K562 (cell line): ENCODE measurements around the gene ZNF432. TPM values are rescaled to one million over a fixed set of nuclear protein-coding genes. Genes with fewer than 3 reads are reported as not detected.

Source experiments
- ATAC-seq: fragments of 200-7000 bp; cut with Tn5 transposase; 3 replicates; pipeline ENCODE4 v1.9.1; 2020; ENCODE audit warnings: moderate library complexity
- BruUV-seq: library from RNA; stranded (reverse); fragments of 400-500 nt; replicated peaks from 2 replicates; lab custom pipeline; 2021; lab: Mats Ljungman, UMichigan
- CTCF ChIA-PET: fragments of 300-600 bp; formaldehyde crosslinking; extraction: SDS; loops from one replicate; lab custom pipeline; 2021; ENCODE audit warnings: low intra/inter-chr PET ratio; lab: Yijun Ruan, JAX
- POLR2A ChIA-PET: fragments of 300-600, 350-650 bp; sonication (Branson Sonifier 250); formaldehyde crosslinking; extraction: SDS; loops from one replicate; lab custom pipeline; 2021; ENCODE audit warnings: antibody characterized with exemption, inconsistent platforms; lab: Yijun Ruan, JAX
- DNase-seq, 4 experiments: peaks; one replicate each; pipeline versions ENCODE4 v3.0.0 to v3.0.0-alpha.2; 2011 to 2018; ENCODE audit warnings: low spot score in 3 of 4, mixed read lengths in 3 of 4; ENCODE audit errors: extremely low read depth in 1 of 4
- FAIRE-seq: peaks from 2 replicates; lab custom pipeline; 2011; peaks lifted over from hg19 to GRCh38; lab: Jason Lieb, UNC
- H2AFZ ChIP-seq: 2 replicates; pipeline ENCODE4 v1.6.0; 2011; ENCODE audit warnings: low read depth, low read length, control low read depth, inconsistent platforms
- H3K27ac ChIP-seq: fragments of 200-600 bp; 3 replicates; pipeline ENCODE4 v1.8.0; 2011; ENCODE audit warnings: low read depth, mild to moderate bottlenecking, control low read depth, inconsistent platforms, low read length, moderate library complexity, mixed read lengths; ENCODE audit errors: extremely low read depth
- H3K27me3 ChIP-seq, 2 experiments: fragments of 300-600 bp in 1 of 2; 2 replicates in 1 of 2; 3 replicates in 1 of 2; pipeline versions ENCODE4 v1.6.0 to v1.8.0; 2011; ENCODE audit warnings: inconsistent platforms in 2 of 2, low read length in 2 of 2, mild to moderate bottlenecking in 1 of 2, mixed read lengths in 1 of 2, moderate library complexity in 1 of 2; ENCODE audit not compliant: control insufficient read depth in 2 of 2, insufficient read depth in 2 of 2
- H3K36me3 ChIP-seq: fragments of 300-600 bp; 3 replicates; pipeline ENCODE4 v1.8.0; 2011; ENCODE audit warnings: mild to moderate bottlenecking, low read length, inconsistent platforms; ENCODE audit not compliant: control insufficient read depth, insufficient read depth
- H3K4me1 ChIP-seq, 2 experiments: fragments of 200-600 bp in 1 of 2; replicated peaks in 1 of 2; 2 replicates in 1 of 2; 3 replicates in 1 of 2; pipeline versions ENCODE4 v1.5.1 to v1.8.0; 2011; ENCODE audit warnings: inconsistent platforms in 2 of 2, low read length in 2 of 2, mild to moderate bottlenecking in 1 of 2, mixed read lengths in 1 of 2, moderate library complexity in 1 of 2; ENCODE audit not compliant: control insufficient read depth in 2 of 2, insufficient read depth in 2 of 2
- H3K4me2 ChIP-seq: 2 replicates; pipeline ENCODE4 v1.6.1; 2011; ENCODE audit warnings: low read length, control low read depth, inconsistent platforms, mixed read lengths; ENCODE audit not compliant: insufficient read depth
- H3K4me3 ChIP-seq: fragments of 200-600 bp; sonication (generic), shearing (Covaris generic); 2 replicates; pipeline ENCODE4 v1.5.1; 2016; ENCODE audit warnings: control low read depth, inconsistent platforms
- H3K79me2 ChIP-seq: fragments of 200-600 bp; 3 replicates; pipeline ENCODE4 v1.8.0; 2011; ENCODE audit warnings: low read length, inconsistent platforms; ENCODE audit not compliant: control insufficient read depth, insufficient read depth
- H3K9ac ChIP-seq, 2 experiments: 2 replicates each; pipeline versions ENCODE4 v1.6.0 to v1.6.1; 2011; ENCODE audit warnings: low read depth in 2 of 2, low read length in 2 of 2, control low read depth in 1 of 2, inconsistent platforms in 1 of 2, mild to moderate bottlenecking in 1 of 2, mixed read lengths in 1 of 2; ENCODE audit not compliant: insufficient read depth in 1 of 2
- H3K9me1 ChIP-seq: one replicate; pipeline ENCODE4 v1.6.0; 2011; ENCODE audit warnings: inconsistent platforms, mild to moderate bottlenecking, low read length, moderate library complexity; ENCODE audit not compliant: control insufficient read depth, insufficient read depth
- H3K9me3 ChIP-seq: replicated peaks from 2 replicates; pipeline ENCODE4 v1.5.1; 2011; ENCODE audit warnings: low read depth, low read length, inconsistent platforms; ENCODE audit not compliant: control insufficient read depth, insufficient read depth
- H4K20me1 ChIP-seq: replicated peaks from 2 replicates; pipeline ENCODE4 v1.6.1; 2011; ENCODE audit warnings: low read length, inconsistent platforms, mixed read lengths; ENCODE audit not compliant: control insufficient read depth, insufficient read depth
- CBX8 ChIP-seq: fragments of 200-600 bp; sonication (generic); IDR thresholded peaks from 2 replicates; pipeline ENCODE4 v1.6.1; 2012; ENCODE audit warnings: borderline replicate concordance, mixed run types, low read depth, mild to moderate bottlenecking, moderate library complexity, mixed read lengths, low read length, control low read depth, inconsistent platforms; ENCODE audit not compliant: poor library complexity, severe bottlenecking; ENCODE audit errors: extremely low read depth
- CC2D1A ChIP-seq: fragments of 450-650 bp; IDR thresholded peaks from 2 replicates; pipeline ENCODE4 v1.6.1; 2017; ENCODE audit warnings: mild to moderate bottlenecking
- ILF3 ChIP-seq: fragments of 450-650 bp; IDR thresholded peaks from 2 replicates; pipeline ENCODE4 v1.6.1; 2018; ENCODE audit warnings: antibody characterized with exemption, mild to moderate bottlenecking, moderate library complexity, borderline replicate concordance
- MECOM ChIP-seq: fragments of 250-450 bp; sonication (Bioruptor Pico); IDR thresholded peaks from 2 replicates; pipeline ENCODE4 v1.8.0; 2022; ENCODE audit warnings: inconsistent platforms
- MEIS2 ChIP-seq: fragments of 450-650 bp; IDR thresholded peaks from 2 replicates; pipeline ENCODE4 v1.6.1; 2014; ENCODE audit warnings: mild to moderate bottlenecking; ENCODE audit not compliant: partially characterized antibody
- POLR2G ChIP-seq: fragments of 200-400 bp; formaldehyde crosslinking; IDR thresholded peaks from 2 replicates; pipeline ENCODE4 v1.6.1; 2017; ENCODE audit warnings: low read depth, mild to moderate bottlenecking, antibody characterized with exemption, low read length, moderate library complexity
- RBFOX2 ChIP-seq: fragments of 200-400 bp; formaldehyde crosslinking; IDR thresholded peaks from 2 replicates; pipeline ENCODE4 v1.6.1; 2017; ENCODE audit warnings: low read depth, mild to moderate bottlenecking, low read length, moderate library complexity
- SAFB2 ChIP-seq: fragments of 200-400 bp; formaldehyde crosslinking; IDR thresholded peaks from 2 replicates; pipeline ENCODE4 v1.6.1; 2018; ENCODE audit warnings: borderline replicate concordance, low read length, low read depth, moderate library complexity; ENCODE audit not compliant: severe bottlenecking
- SRSF7 ChIP-seq: fragments of 200-400 bp; formaldehyde crosslinking; optimal IDR thresholded peaks from 2 replicates; pipeline ENCODE3; 2017; ENCODE audit warnings: mild to moderate bottlenecking, low read depth, low read length
- WHSC1 ChIP-seq: IDR thresholded peaks from one replicate; pipeline ENCODE4 v1.6.1; 2012; ENCODE audit warnings: low read length, control low read depth, inconsistent platforms
- XRCC3 ChIP-seq: fragments of 450-650 bp; IDR thresholded peaks from 2 replicates; pipeline ENCODE4 v1.6.1; 2017; ENCODE audit warnings: mild to moderate bottlenecking, moderate library complexity
- ZBTB17 ChIP-seq: fragments of 450-650 bp; formaldehyde crosslinking; IDR thresholded peaks from 2 replicates; pipeline ENCODE4 v1.4.0; 2020; ENCODE audit warnings: mild to moderate bottlenecking
- WGBS: fragments of 100-300 bp; shearing (Covaris generic); methylation state at CpG from one replicate; pipeline ENCODE4 v1.1.6; 2016; ENCODE audit warnings: low coverage, mixed read lengths; ENCODE audit not compliant: insufficient coverage; ENCODE audit errors: missing lambda C conversion rate; 5-methylcytosine and 5-hydroxymethylcytosine counted together
- in situ Hi-C: fragments of 300-500 bp; cut with MboI; formaldehyde crosslinking; loops from 4 replicates; pipeline ENCODE4 v1.15.0; 2018; ENCODE audit warnings: inconsistent platforms, mixed read lengths
- intact Hi-C: fragments of 100-400 bp; cut with micrococcal nuclease; formaldehyde crosslinking; loops from 2 replicates; pipeline ENCODE4 v1.14.2; 2022
- polyA plus RNA-seq, 8 experiments: library from polyadenylated mRNA; depleted of rRNA in 4 of 8; stranded (reverse) in 5 of 8; unstranded in 3 of 8; fragments of >200 nt; fragmentation: Nextera tagmentation in 2 of 8; fragmentation: Illumina TruSeq in 1 of 8; extraction: Ambion mirVana in 2 of 8; extraction: Trizol in 1 of 8; gene quantifications; 2 replicates each; pipeline versions ENCODE4 v1.2.1 to v1.2.3, GENCODE V29; 2011 to 2014; ENCODE audit warnings: inconsistent platforms in 1 of 8, missing spikeins in 1 of 8
- total RNA-seq, 7 experiments: library from RNA; depleted of rRNA in 6 of 7; stranded (reverse); fragments of >200 nt in 6 of 7; fragmentation: Illumina TruSeq in 2 of 7; extraction: Trizol in 2 of 7; gene quantifications; 2 replicates each; pipeline versions ENCODE4 v1.2.1 to v1.2.3, GENCODE V29; 2011 to 2021; ENCODE audit warnings: low replicate concordance in 1 of 7
- TF ChIP-seq, protein P1 (sequence below): sonication (generic); formaldehyde crosslinking; IDR thresholded peaks from 2 replicates; pipeline ENCODE4 v1.8.0; 2022; ENCODE audit warnings: mild to moderate bottlenecking, missing genetic modification reagents
- TF ChIP-seq, protein P2 (sequence below): sonication (generic); formaldehyde crosslinking; IDR thresholded peaks from 2 replicates; pipeline ENCODE4 v1.8.0; 2022; ENCODE audit warnings: mild to moderate bottlenecking, low read depth, missing genetic modification reagents

Gene ZNF432
- total and polyA plus RNA-seq, 9 of the 15 experiments (the other 6 are each of a cell fraction or from before 2014, with no cell fraction given): 2.6 to 6.8 (median 4.0) TPM

DNA sequence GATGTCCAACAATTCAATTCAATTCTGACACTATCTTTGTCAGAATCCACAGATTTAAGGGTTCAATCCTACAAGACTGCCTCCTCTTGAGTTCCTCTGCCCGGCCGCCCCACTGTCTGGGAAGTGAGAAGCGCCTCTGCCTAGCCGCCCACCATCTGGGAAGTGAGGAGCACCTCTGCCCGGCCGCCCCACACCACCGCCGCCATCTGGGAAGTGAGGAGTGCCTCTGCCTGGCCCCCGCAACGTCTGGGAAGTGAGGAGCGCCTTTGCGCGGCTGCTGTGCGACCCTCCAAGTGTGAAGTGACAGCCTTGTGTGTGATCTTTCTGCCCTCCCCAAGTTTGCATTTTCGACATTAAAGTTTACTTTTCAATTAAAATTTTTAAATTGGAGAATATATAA is 26.4 kb downstream of the ZNF432 start:
- no peak for FAIRE-seq
- intact Hi-C loops (no loop called here), in situ Hi-C loops (no loop called here)
- Histone ChIP-seq H3K9ac (no peak overlapping the region), H3K27me3 (no peaks in the 10 kb centered on the region), H3K79me2 (peaks cover 14% of the 10 kb centered on the region), H3K36me3 (peaks cover 73% of the 10 kb centered on the region), H3K9me3 (peaks cover 20% of the 10 kb centered on the region), H3K4me2 (no peak overlapping the region), H3K4me1 (peaks cover 0 to 2% of the 10 kb centered on the region in 2 experiments; a peak in 2 of 5 replicates), H3K9me1 (no peaks in the 10 kb centered on the region), H4K20me1 (no peaks in the 10 kb centered on the region), H2AFZ (no peak overlapping the region), H3K4me3 (no peak overlapping the region), H3K27ac (no peak overlapping the region)
- CTCF ChIA-PET: no interaction called here
- no peak for DNase-seq
- POLR2A ChIA-PET: no interaction called here
- no peak for ATAC-seq
- 98% methylated on average over 15 of the region's 15 CpGs for WGBS
- TF ChIP-seq, protein P1, sequence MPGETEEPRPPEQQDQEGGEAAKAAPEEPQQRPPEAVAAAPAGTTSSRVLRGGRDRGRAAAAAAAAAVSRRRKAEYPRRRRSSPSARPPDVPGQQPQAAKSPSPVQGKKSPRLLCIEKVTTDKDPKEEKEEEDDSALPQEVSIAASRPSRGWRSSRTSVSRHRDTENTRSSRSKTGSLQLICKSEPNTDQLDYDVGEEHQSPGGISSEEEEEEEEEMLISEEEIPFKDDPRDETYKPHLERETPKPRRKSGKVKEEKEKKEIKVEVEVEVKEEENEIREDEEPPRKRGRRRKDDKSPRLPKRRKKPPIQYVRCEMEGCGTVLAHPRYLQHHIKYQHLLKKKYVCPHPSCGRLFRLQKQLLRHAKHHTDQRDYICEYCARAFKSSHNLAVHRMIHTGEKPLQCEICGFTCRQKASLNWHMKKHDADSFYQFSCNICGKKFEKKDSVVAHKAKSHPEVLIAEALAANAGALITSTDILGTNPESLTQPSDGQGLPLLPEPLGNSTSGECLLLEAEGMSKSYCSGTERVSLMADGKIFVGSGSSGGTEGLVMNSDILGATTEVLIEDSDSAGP: no peak
- TF ChIP-seq POLR2G (0 out of 2 replicates have a peak, but pooled peaks have one; percentile 17), MECOM (no peak), RBFOX2 (peak; percentile 41; the same call in 1 of the 2 replicates)
- no TSS peak for BruUV-seq

DNA sequence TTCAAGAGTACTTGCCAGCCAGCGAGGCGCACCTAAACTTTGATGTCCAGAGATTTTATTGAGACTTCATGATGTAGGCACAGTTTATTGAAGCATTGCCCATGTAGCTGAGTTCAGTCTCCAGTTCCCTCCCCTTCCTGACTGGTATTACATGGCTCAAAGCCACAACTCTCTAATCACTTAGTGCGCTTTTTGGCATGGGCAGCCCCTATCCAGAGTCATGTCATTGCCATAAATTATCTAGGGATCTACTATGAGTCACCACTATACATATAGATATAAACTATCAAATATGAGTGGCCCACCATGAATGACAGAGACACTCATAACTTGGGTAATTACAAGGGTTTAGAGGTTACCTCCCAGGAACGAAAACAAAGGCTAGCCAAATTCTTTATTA is 28.1 kb downstream of the ZNF432 start:
- intact Hi-C loops (no loop called here), in situ Hi-C loops (no loop called here)
- FAIRE-seq: no peak
- Histone ChIP-seq H4K20me1 (no peaks in the 10 kb centered on the region), H3K27ac (no peak overlapping the region), H3K79me2 (peaks cover 4% of the 10 kb centered on the region; the same call in 1 of the 3 replicates), H3K4me1 (no peaks in the 10 kb centered on the region), H3K9me1 (no peaks in the 10 kb centered on the region), H3K27me3 (no peaks in the 10 kb centered on the region), H3K9me3 (peaks cover 32% of the 10 kb centered on the region), H3K4me2 (no peak overlapping the region), H3K4me3 (no peak overlapping the region), H3K9ac (no peak overlapping the region), H3K36me3 (peaks cover 84% of the 10 kb centered on the region), H2AFZ (no peak overlapping the region)
- ChIA-PET CTCF (no interaction called here), POLR2A (interaction anchor here (0.7 to 1.5 kb wide), 2 partner anchors 9 to 28 kb away, joined by 5 read pairs; partner anchors contain the start of gene ZNF432)
- WGBS: 96% methylated on average over 4 of the region's 4 CpGs
- no peak for DNase-seq
- no TSS peak for BruUV-seq
- ATAC-seq: no peak
- TF ChIP-seq CBX8 (no peak), ZBTB17 (CRISPR knock-in tag) (no peak), SAFB2 (no peak), WHSC1 (no peak), SRSF7 (no peak), ILF3 (no peak), MEIS2 (no peak), XRCC3 (no peak), CC2D1A (no peak)
- TF ChIP-seq, protein P2, sequence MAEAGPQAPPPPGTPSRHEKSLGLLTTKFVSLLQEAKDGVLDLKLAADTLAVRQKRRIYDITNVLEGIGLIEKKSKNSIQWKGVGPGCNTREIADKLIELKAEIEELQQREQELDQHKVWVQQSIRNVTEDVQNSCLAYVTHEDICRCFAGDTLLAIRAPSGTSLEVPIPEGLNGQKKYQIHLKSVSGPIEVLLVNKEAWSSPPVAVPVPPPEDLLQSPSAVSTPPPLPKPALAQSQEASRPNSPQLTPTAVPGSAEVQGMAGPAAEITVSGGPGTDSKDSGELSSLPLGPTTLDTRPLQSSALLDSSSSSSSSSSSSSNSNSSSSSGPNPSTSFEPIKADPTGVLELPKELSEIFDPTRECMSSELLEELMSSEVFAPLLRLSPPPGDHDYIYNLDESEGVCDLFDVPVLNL: no peak
